IPS-NIHi7 (cell line): ENCODE data around the gene TPO.
"Not testable (repeated sequence)": the region's sequence is repeated elsewhere in the genome, so short reads cannot be mapped to it uniquely, and the experiment has no call there.

Source experiments
- DNase-seq: peaks from one replicate; pipeline ENCODE4 v3.0.0; 2012; ENCODE audit warnings: mixed read lengths; ENCODE audit errors: extremely low spot score

The TPO gene

GRCh38 chr2:1483551-1483950, 70.3 kb downstream of the TPO start:
- DNase-seq: no peak

- no peak for DNase-seq
Measured at GRCh38 chr2:1484131-1484884, 71.0 kb downstream of the TPO start.

GRCh38 chr2:1486670-1487069, 73.4 kb downstream of the TPO start:
- DNase-seq: no peak

GRCh38 chr2:1487758-1488157, 74.5 kb downstream of the TPO start:
- no peak for DNase-seq

GRCh38 chr2:1488181-1488671, 75.0 kb downstream of the TPO start:
- DNase-seq: no peak

- no peak for DNase-seq
Measured at GRCh38 chr2:1488851-1489250, 75.6 kb downstream of the TPO start.

GRCh38 chr2:1489486-1489885, 76.2 kb downstream of the TPO start:
- DNase-seq: no peak

GRCh38 chr2:1490381-1490780, 77.1 kb downstream of the TPO start:
- DNase-seq: not testable (repeated sequence)

- no peak for DNase-seq
Measured at GRCh38 chr2:1491751-1492150, 78.5 kb downstream of the TPO start.

- not testable (repeated sequence) for DNase-seq
Measured at GRCh38 chr2:1492231-1492630, 79.0 kb downstream of the TPO start.

- DNase-seq: no peak
Measured at GRCh38 chr2:1492711-1493430, 79.6 kb downstream of the TPO start.

- no peak for DNase-seq
Measured at GRCh38 chr2:1493431-1494126, 80.3 kb downstream of the TPO start.

- no peak for DNase-seq
Measured at GRCh38 chr2:1494257-1494656, 81.0 kb downstream of the TPO start.

- no peak for DNase-seq
Measured at GRCh38 chr2:1494906-1495305, 81.6 kb downstream of the TPO start.

GRCh38 chr2:1495676-1496358, 82.6 kb downstream of the TPO start:
- no peak for DNase-seq

GRCh38 chr2:1496359-1496821, 83.1 kb downstream of the TPO start:
- DNase-seq: no peak

GRCh38 chr2:1497122-1497611, 83.9 kb downstream of the TPO start:
- DNase-seq: no peak

GRCh38 chr2:1498176-1498575, 84.9 kb downstream of the TPO start:
- DNase-seq: no peak

GRCh38 chr2:1499033-1499795, 86.0 kb downstream of the TPO start:
- DNase-seq: no peak

- no peak for DNase-seq
Measured at GRCh38 chr2:1501038-1501851, 88.0 kb downstream of the TPO start.
